ENCODE data around the gene HMCN2. TPM values are rescaled to one million over a fixed set of nuclear protein-coding genes. Genes with fewer than 3 reads are reported as not detected.

The HMCN2 gene
- total and polyA plus RNA-seq, 8 donors: 0.31 to 3.9 (median 0.68) TPM

DNA sequence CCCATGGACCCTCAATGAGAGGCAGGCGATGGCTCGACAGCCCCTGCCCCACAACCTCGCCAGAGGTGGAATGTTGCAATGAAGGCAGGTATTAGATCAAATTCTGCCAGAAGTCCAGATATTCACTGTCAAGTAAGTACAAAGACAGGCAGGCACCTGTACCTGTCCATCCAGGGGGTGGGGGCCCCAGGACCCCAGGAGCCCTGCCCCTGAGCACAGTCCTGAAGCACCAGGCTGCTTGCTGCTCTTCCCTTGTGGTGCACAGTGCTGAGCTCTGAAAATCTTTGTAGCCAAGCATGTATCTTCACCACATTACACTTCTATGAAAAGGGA lies 26.2 kb upstream of the HMCN2 start:
- intact Hi-C loops (cut with DNase I): loop anchor here (5.0 to 10.0 kb wide), 2 partner anchors 115 to 132 kb away; no protein-coding TSS in a partner anchor
- no peak for TF ChIP-seq CTCF (IDR thresholded peaks at IDR 0.05)
- DNase-seq (peak in 1 of 4 donors; percentile 7), ATAC-seq (no peak)
- Histone ChIP-seq H3K4me1 (peaks cover 0 to 21% of the 10 kb centered on the region in 2 donors), H3K4me3 (no peak overlapping the region), H3K36me3 (no peaks in the 10 kb centered on the region), H3K9me3 (no peaks in the 10 kb centered on the region), H3K27me3 (no peaks in the 10 kb centered on the region), H3K27ac (no peak overlapping the region)

- no peak overlapping the region for H3K27ac ChIP-seq
- ATAC-seq (no peak), DNase-seq (peak in 1 of 4 donors; percentile 31)
- intact Hi-C loops (cut with DNase I): loop anchor here (5.0 to 10.0 kb wide), 2 partner anchors 115 to 132 kb away; no protein-coding TSS in a partner anchor
- no peak overlapping the region for H3K4me3 ChIP-seq
- no peaks in the 10 kb centered on the region for H3K27me3 ChIP-seq
- no peaks in the 10 kb centered on the region for H3K36me3 ChIP-seq
- H3K4me1 ChIP-seq: peaks cover 0 to 21% of the 10 kb centered on the region in 2 donors
- H3K9me3 ChIP-seq: no peaks in the 10 kb centered on the region
- no peak for TF ChIP-seq CTCF (IDR thresholded peaks at IDR 0.05)
Measured at GRCh38 chr9:130239741-130240241, 25.8 kb upstream of the HMCN2 start.

DNA sequence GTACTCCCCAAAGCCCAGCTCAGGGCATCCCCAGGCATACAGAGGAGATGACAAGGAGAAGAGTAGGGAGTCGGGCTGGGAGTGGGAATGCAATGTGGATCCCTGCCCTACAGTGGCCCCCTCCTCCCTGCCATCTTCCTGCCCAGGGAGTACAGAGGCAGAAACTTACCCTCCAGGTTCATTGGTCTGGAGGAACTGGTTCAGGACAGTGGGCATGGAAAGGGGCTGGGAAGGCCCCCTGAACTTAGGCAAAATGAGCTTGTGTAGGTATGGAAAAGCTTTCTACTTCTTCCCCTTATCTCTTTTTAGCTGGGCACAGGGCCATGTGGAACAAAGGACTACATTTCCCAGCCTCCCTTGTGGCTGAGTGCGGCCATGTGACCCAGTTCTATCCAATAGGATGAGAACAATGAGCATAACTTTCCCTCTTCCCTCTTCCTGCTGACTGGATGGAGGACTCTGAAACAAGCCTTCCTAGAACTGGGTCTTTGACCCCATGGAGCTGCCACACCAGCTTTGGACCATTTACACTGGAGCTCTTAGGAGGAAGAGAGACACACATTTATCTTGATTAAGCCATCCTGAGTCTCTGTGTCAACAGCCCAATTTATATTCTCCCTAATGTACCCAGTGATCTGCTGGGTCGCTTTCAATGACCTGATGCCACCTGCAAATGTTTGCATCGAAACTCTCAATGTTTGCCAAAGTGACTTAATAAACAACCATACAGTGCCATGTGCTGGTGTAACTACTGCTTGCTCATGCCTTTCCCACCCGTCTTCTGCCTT lies 25.0 kb upstream of the HMCN2 start:
- intact Hi-C loops (cut with DNase I): no loop called here
- DNase-seq: peak in 3 of 4 donors; percentile 48 to 71 (median 52)
- H3K27me3 ChIP-seq: no peaks in the 10 kb centered on the region

DNA sequence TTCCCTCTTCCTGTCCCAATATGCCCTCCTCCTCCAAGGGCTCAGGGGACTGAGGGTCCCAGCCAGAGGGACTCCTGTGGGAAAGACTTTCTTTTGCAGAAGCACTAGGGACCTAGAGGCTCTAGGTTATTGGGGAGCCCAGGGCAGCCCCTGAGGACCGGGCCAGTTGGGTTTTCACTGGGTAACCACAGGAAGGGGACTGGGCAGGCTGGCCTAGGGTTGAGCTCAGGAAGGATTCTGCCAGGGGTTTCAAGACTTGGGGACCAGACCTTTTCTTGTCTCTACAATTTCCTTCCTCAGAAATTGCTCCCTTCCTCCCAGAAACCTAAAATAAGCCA lies 24.4 kb upstream of the HMCN2 start:
- Histone ChIP-seq H3K27me3 (no peaks in the 10 kb centered on the region), H3K9me3 (no peaks in the 10 kb centered on the region), H3K36me3 (no peaks in the 10 kb centered on the region), H3K4me3 (no peak overlapping the region), H3K4me1 (peaks cover 0 to 16% of the 10 kb centered on the region in 2 donors), H3K27ac (no peak overlapping the region)
- intact Hi-C loops (cut with DNase I): no loop called here
- DNase-seq (peak in 1 of 4 donors; percentile 3), ATAC-seq (no peak)
- TF ChIP-seq CTCF (IDR thresholded peaks at IDR 0.05): no peak

More for the DNA sequence above, 25.0 kb upstream of the HMCN2 start:
- Histone ChIP-seq H3K27ac (no peak overlapping the region), H3K36me3 (no peaks in the 10 kb centered on the region), H3K4me3 (no peak overlapping the region), H3K4me1 (peaks cover 0 to 21% of the 10 kb centered on the region in 2 donors), H3K9me3 (no peaks in the 10 kb centered on the region)
- no peak for TF ChIP-seq CTCF (IDR thresholded peaks at IDR 0.05)
- peak; percentile 42 for ATAC-seq

DNA sequence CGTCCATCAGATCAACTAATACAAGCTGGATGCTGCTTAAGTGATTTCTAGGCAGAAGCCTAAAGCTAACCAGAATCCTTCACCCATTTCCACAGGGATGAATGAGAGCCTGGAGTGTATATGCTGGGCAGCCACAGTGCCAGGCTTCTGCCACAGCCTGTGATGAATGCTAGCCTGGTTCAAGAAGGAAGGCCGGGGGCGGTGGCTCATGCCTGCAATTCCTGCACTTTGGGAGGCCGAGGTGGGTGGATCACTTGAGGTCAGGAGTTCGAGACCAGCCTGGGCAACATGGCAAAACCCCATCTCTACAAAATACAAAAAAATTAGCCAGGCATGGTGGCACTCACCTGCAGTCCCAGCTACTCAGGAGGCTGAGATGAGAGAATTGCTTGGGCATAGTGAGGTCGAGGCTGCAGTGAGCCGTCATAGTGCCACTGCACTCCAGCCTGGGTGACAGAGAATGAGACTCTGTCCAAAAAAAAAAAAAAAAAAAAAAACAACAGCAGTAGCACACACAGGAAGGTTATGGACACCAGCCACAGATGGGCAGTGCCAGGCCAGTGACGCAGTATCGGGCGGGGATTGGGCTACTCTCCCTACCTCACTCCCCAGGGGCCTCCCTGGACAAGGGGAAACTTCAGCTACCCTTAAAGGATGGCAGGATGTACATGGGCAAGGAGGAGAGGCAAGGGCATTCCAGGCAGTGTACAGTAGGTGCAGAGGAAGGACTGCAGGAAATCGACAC lies 23.1 kb upstream of the HMCN2 start:
- no peak for TF ChIP-seq CTCF (IDR thresholded peaks at IDR 0.05)
- Histone ChIP-seq H3K9me3 (no peaks in the 10 kb centered on the region), H3K4me3 (no peak overlapping the region), H3K27me3 (no peaks in the 10 kb centered on the region), H3K27ac (no peak overlapping the region), H3K4me1 (peaks cover 0 to 7% of the 10 kb centered on the region in 2 donors), H3K36me3 (no peaks in the 10 kb centered on the region)
- DNase-seq: no peak
- intact Hi-C loops (cut with DNase I): no loop called here
- ATAC-seq: no peak

Measured in left lung (tissue), 10 donors.